ENCODE measurements around the gene ST3GAL2. TPM values are rescaled to one million over a fixed set of nuclear protein-coding genes. Genes with fewer than 3 reads are reported as not detected.
"Not testable (repeated sequence)": the region's sequence is repeated elsewhere in the genome, so short reads cannot be mapped to it uniquely, and the experiment has no call there.

ST3GAL2 gene
- total and polyA plus RNA-seq, 7 experiments from 2014 or later, result 11.3 to 35.9 (median 28.5) TPM

- DNase-seq, result no peak
- Mint-ChIP-seq H3K36me3 (peaks cover 0 to 10% (median 0%) of the 10 kb centered on the region in 5 donors), H3K4me3 (peak overlapping the region in 5 of 10 donors; percentile 27 to 86 (median 78)), H3K9me3 (no peaks in the 10 kb centered on the region), H3K27me3 (no peaks in the 10 kb centered on the region), H3K4me1 (peaks cover 23 to 65% (median 50%) of the 10 kb centered on the region in 7 donors), H3K27ac (peak overlapping the region; percentile 57 to 92 (median 80))
- Histone ChIP-seq H3K27me3 (ENCODE audit: control insufficient read depth in 2 of 2, insufficient read depth in 2 of 2, low read length in 2 of 2) (no peaks in the 10 kb centered on the region), H3K4me1 (ENCODE audit: control insufficient read depth in 2 of 2, insufficient read depth in 2 of 2, low read length in 2 of 2) (peaks cover 11 to 31% of the 10 kb centered on the region in 2 donors), H3K27ac (ENCODE audit: low read depth, low read length) (peak overlapping the region; percentile 23), H3K9me3 (ENCODE audit: control insufficient read depth in 2 of 3, low read length in 3 of 3) (no peaks in the 10 kb centered on the region), H3K36me3 (ENCODE audit: control insufficient read depth in 2 of 3, insufficient read depth in 3 of 3, low read length in 3 of 3) (peaks cover 0 to 4% (median 0%) of the 10 kb centered on the region in 3 experiments), H3K4me3 (ENCODE audit: low read length) (no peak overlapping the region)
- CTCF ChIA-PET, result interaction anchor here (1.4 kb wide), 1 partner anchor 13 kb away, joined by 6 read pairs; no protein-coding TSS in a partner anchor
- intact Hi-C loops (cut with micrococcal nuclease), result no loop called here
- POLR2A ChIA-PET, result interaction anchor here (1.0 to 1.6 kb wide), 2 partner anchors 21 to 131 kb away, joined by 3 to 4 read pairs; partner anchors contain the start of gene ST3GAL2
- no peak for ATAC-seq
These were observed 21.9 kb downstream of the ST3GAL2 start for GRCh38 chr16:70416748-70417616.

- H3K4me3 ChIP-seq (ENCODE audit: low read length); H3K27ac ChIP-seq (ENCODE audit: low read depth, low read length); ATAC-seq; H3K27me3 Mint-ChIP-seq; H3K9me3 ChIP-seq (ENCODE audit: control insufficient read depth in 2 of 3, low read length in 3 of 3); H3K4me3 Mint-ChIP-seq; H3K27me3 ChIP-seq (ENCODE audit: control insufficient read depth in 2 of 2, insufficient read depth in 2 of 2, low read length in 2 of 2); POLR2A ChIA-PET; DNase-seq; intact Hi-C loops (cut with micrococcal nuclease); H3K36me3 ChIP-seq (ENCODE audit: control insufficient read depth in 2 of 3, insufficient read depth in 3 of 3, low read length in 3 of 3); H3K9me3 Mint-ChIP-seq; H3K27ac Mint-ChIP-seq: not testable (repeated sequence)
- H3K36me3 Mint-ChIP-seq, result peaks cover 0 to 16% (median 4%) of the 10 kb centered on the region in 5 donors
- peaks cover 0 to 16% of the 10 kb centered on the region in 2 donors for H3K4me1 ChIP-seq (ENCODE audit: control insufficient read depth in 2 of 2, insufficient read depth in 2 of 2, low read length in 2 of 2)
- CTCF ChIA-PET, result interaction anchor here (0.6 to 0.7 kb wide), 2 partner anchors 10 to 20 kb away, joined by 3 read pairs; no protein-coding TSS in a partner anchor
- H3K4me1 Mint-ChIP-seq, result peaks cover 8 to 53% (median 30%) of the 10 kb centered on the region in 7 donors
These were observed 25.3 kb downstream of the ST3GAL2 start for GRCh38 chr16:70413572-70413971.

- H3K4me1 ChIP-seq (ENCODE audit: control insufficient read depth in 2 of 2, insufficient read depth in 2 of 2, low read length in 2 of 2), result peaks cover 0 to 17% of the 10 kb centered on the region in 2 donors
- Mint-ChIP-seq H3K27ac (peak overlapping the region in 3 of 9 donors; percentile 14 to 80 (median 57)), H3K27me3 (no peaks in the 10 kb centered on the region), H3K4me1 (peaks cover 11 to 53% (median 30%) of the 10 kb centered on the region in 7 donors), H3K4me3 (no peak overlapping the region), H3K36me3 (peaks cover 0 to 16% (median 4%) of the 10 kb centered on the region in 5 donors), H3K9me3 (no peaks in the 10 kb centered on the region)
- DNase-seq (no peak), ATAC-seq (no peak)
- H3K9me3 ChIP-seq (ENCODE audit: control insufficient read depth in 2 of 3, low read length in 3 of 3), result no peaks in the 10 kb centered on the region
- CTCF ChIA-PET, result no interaction called here
- peaks cover 0 to 4% (median 0%) of the 10 kb centered on the region in 3 experiments for H3K36me3 ChIP-seq (ENCODE audit: control insufficient read depth in 2 of 3, insufficient read depth in 3 of 3, low read length in 3 of 3)
- intact Hi-C loops (cut with micrococcal nuclease), result no loop called here
- no peak overlapping the region for H3K27ac ChIP-seq (ENCODE audit: low read depth, low read length)
- POLR2A ChIA-PET, result interaction anchor here (0.8 to 1.3 kb wide), 3 partner anchors 20 to 54 kb away, joined by 3 to 4 read pairs (median 3); no protein-coding TSS in a partner anchor
- no peak overlapping the region for H3K4me3 ChIP-seq (ENCODE audit: low read length)
- H3K27me3 ChIP-seq (ENCODE audit: control insufficient read depth in 2 of 2, insufficient read depth in 2 of 2, low read length in 2 of 2), result no peaks in the 10 kb centered on the region
These were observed 26.5 kb downstream of the ST3GAL2 start for GRCh38 chr16:70412385-70412784.

GRCh38 chr16:70410734-70411133 lies 28.2 kb downstream of the ST3GAL2 start:
- Histone ChIP-seq H3K4me3 (ENCODE audit: low read length) (no peak overlapping the region), H3K27ac (ENCODE audit: low read depth, low read length) (no peak overlapping the region), H3K9me3 (ENCODE audit: control insufficient read depth in 2 of 3, low read length in 3 of 3) (no peaks in the 10 kb centered on the region), H3K36me3 (ENCODE audit: control insufficient read depth in 2 of 3, insufficient read depth in 3 of 3, low read length in 3 of 3) (peaks cover 0 to 4% (median 0%) of the 10 kb centered on the region in 3 experiments), H3K4me1 (ENCODE audit: control insufficient read depth in 2 of 2, insufficient read depth in 2 of 2, low read length in 2 of 2) (peaks cover 0 to 18% of the 10 kb centered on the region in 2 donors), H3K27me3 (ENCODE audit: control insufficient read depth in 2 of 2, insufficient read depth in 2 of 2, low read length in 2 of 2) (no peaks in the 10 kb centered on the region)
- Mint-ChIP-seq H3K9me3 (peaks cover 0 to 3% (median 0%) of the 10 kb centered on the region in 11 donors), H3K27ac (peak overlapping the region in 6 of 9 donors; percentile 47 to 88 (median 64)), H3K36me3 (peaks cover 0 to 20% (median 4%) of the 10 kb centered on the region in 5 donors), H3K4me1 (peaks cover 15 to 55% (median 34%) of the 10 kb centered on the region in 7 donors), H3K4me3 (no peak overlapping the region), H3K27me3 (no peaks in the 10 kb centered on the region)
- POLR2A ChIA-PET, result interaction anchor here (1.3 to 1.4 kb wide), 2 partner anchors 27 to 29 kb away, joined by 3 to 4 read pairs; no protein-coding TSS in a partner anchor
- intact Hi-C loops (cut with micrococcal nuclease), result no loop called here
- CTCF ChIA-PET, result no interaction called here
- ATAC-seq (no peak), DNase-seq (no peak)

- H3K27me3 Mint-ChIP-seq, result no peaks in the 10 kb centered on the region
- H3K4me1 Mint-ChIP-seq, result peaks cover 39 to 77% (median 58%) of the 10 kb centered on the region in 7 donors
- Histone ChIP-seq H3K4me3 (ENCODE audit: low read length) (no peak overlapping the region), H3K9me3 (ENCODE audit: control insufficient read depth in 2 of 3, low read length in 3 of 3) (no peaks in the 10 kb centered on the region), H3K4me1 (ENCODE audit: control insufficient read depth in 2 of 2, insufficient read depth in 2 of 2, low read length in 2 of 2) (peaks cover 13 to 36% of the 10 kb centered on the region in 2 donors), H3K27ac (ENCODE audit: low read depth, low read length) (peak overlapping the region; percentile 57), H3K27me3 (ENCODE audit: control insufficient read depth in 2 of 2, insufficient read depth in 2 of 2, low read length in 2 of 2) (no peaks in the 10 kb centered on the region), H3K36me3 (ENCODE audit: control insufficient read depth in 2 of 3, insufficient read depth in 3 of 3, low read length in 3 of 3) (peaks cover 0 to 4% (median 0%) of the 10 kb centered on the region in 3 experiments)
- POLR2A ChIA-PET, result interaction anchor here (0.7 to 1.8 kb wide), 9 partner anchors 11 to 47 kb away, joined by 3 to 13 read pairs (median 5); partner anchors contain the start of genes FCSK and ST3GAL2
- H3K36me3 Mint-ChIP-seq, result peaks cover 0 to 17% (median 4%) of the 10 kb centered on the region in 5 donors
- H3K4me3 Mint-ChIP-seq, result peak overlapping the region in 4 of 10 donors; percentile 38 to 88 (median 58)
- CTCF ChIA-PET, result no interaction called here
- ATAC-seq (no peak), DNase-seq (no peak)
- H3K27ac Mint-ChIP-seq, result peak overlapping the region; percentile 23 to 93 (median 82)
- peaks cover 0 to 3% (median 0%) of the 10 kb centered on the region in 11 donors for H3K9me3 Mint-ChIP-seq
- intact Hi-C loops (cut with micrococcal nuclease), result loop anchor here (1.0 to 2.0 kb wide), 2 partner anchors 10 to 27 kb away; no protein-coding TSS in a partner anchor
These were observed 31.1 kb downstream of the ST3GAL2 start for GRCh38 chr16:70407811-70408274.

GRCh38 chr16:70406104-70406503 lies 32.8 kb downstream of the ST3GAL2 start:
- Mint-ChIP-seq H3K4me3 (peak overlapping the region in 1 of 10 donors; percentile 25), H3K27ac (peak overlapping the region in 3 of 9 donors; percentile 55 to 90 (median 83)), H3K4me1 (peaks cover 41 to 90% (median 64%) of the 10 kb centered on the region in 7 donors), H3K36me3 (peaks cover 0 to 11% (median under 1%) of the 10 kb centered on the region in 5 donors)
- H3K27me3 ChIP-seq (ENCODE audit: control insufficient read depth in 2 of 2, insufficient read depth in 2 of 2, low read length in 2 of 2); H3K9me3 Mint-ChIP-seq; H3K27ac ChIP-seq (ENCODE audit: low read depth, low read length); DNase-seq; H3K4me3 ChIP-seq (ENCODE audit: low read length); intact Hi-C loops (cut with micrococcal nuclease); H3K27me3 Mint-ChIP-seq; H3K36me3 ChIP-seq (ENCODE audit: control insufficient read depth in 2 of 3, insufficient read depth in 3 of 3, low read length in 3 of 3); H3K9me3 ChIP-seq (ENCODE audit: control insufficient read depth in 2 of 3, low read length in 3 of 3); ATAC-seq: not testable (repeated sequence)
- H3K4me1 ChIP-seq (ENCODE audit: control insufficient read depth in 2 of 2, insufficient read depth in 2 of 2, low read length in 2 of 2), result peaks cover 13 to 36% of the 10 kb centered on the region in 2 donors
- ChIA-PET CTCF (interaction anchor here (0.5 to 0.6 kb wide), 2 partner anchors 48 to 53 kb away, joined by 3 to 7 read pairs; no protein-coding TSS in a partner anchor), POLR2A (interaction anchor here (0.6 to 1.4 kb wide), 5 partner anchors 17 to 49 kb away, joined by 3 to 7 read pairs (median 3); partner anchors contain the start of gene FCSK)

Measured in naive thymus-derived CD4-positive, alpha-beta T cell (primary cell).